Gastrocnemius medialis (tissue), 4 donors: Measurements from ENCODE around the gene NPIPB2.
"Not testable (repeated sequence)": the region's sequence is repeated elsewhere in the genome, so short reads cannot be mapped to it uniquely, and the experiment has no call there.

ENCODE experiments used
- CTCF ChIP-seq, 5 experiments: fragments of 450-650 bp in 3 of 5; fragments of 200-600 bp in 2 of 5; sonication (generic) in 2 of 5; IDR thresholded peaks in 4 of 5; conservative IDR thresholded peaks in 1 of 5; 1 replicate in 4 of 5; 2 replicates in 1 of 5; pipeline ENCODE4 v1.5.1; 2016 to 2019; ENCODE audit warnings: antibody characterized with exemption in 5 of 5, mild to moderate bottlenecking in 3 of 5, moderate library complexity in 3 of 5
- POLR2A ChIP-seq, 2 donors: fragments of 450-650 bp; IDR thresholded peaks; one replicate each; pipeline ENCODE4 v1.6.1; 2017; ENCODE audit warnings: antibody characterized with exemption in 2 of 2, mild to moderate bottlenecking in 2 of 2, moderate library complexity in 2 of 2

GRCh38 chr16:11962457-11962856 lies 20.6 kb upstream of the NPIPB2 start:
- TF ChIP-seq CTCF (IDR thresholded peaks at IDR 0.05 in 4 of 5, conservative IDR thresholded peaks at IDR 0.05 in 1 of 5); POLR2A (IDR thresholded peaks at IDR 0.05): not testable (repeated sequence)
